Measurements from ENCODE around the gene JMJD1C.
A peak's percentile ranks its signal among the peaks of the same experiment; 100 is the strongest.
"Not testable (repeated sequence)": the region's sequence is repeated elsewhere in the genome, so short reads cannot be mapped to it uniquely, and the experiment has no call there.

Gene JMJD1C

GRCh38 chr10:63465293-63466143 lies at the start of gene JMJD1C:
Gene JMJD1C, minus strand, starts transcription at chr10:63465977. Its CDS starts 315 bp downstream, at chr10:63465662.
- DNase-seq (ENCODE audit: low read depth), result peak; percentile 22

- no peak for DNase-seq (ENCODE audit: low read depth)
Observed at GRCh38 chr10:63515002-63515763, 49.4 kb upstream of the JMJD1C start.

GRCh38 chr10:63506554-63506953 lies 40.8 kb upstream of the JMJD1C start:
- DNase-seq (ENCODE audit: low read depth), result no peak

GRCh38 chr10:63505562-63505961 lies 39.8 kb upstream of the JMJD1C start:
- DNase-seq (ENCODE audit: low read depth), result no peak

- DNase-seq (ENCODE audit: low read depth), result no peak
Observed at GRCh38 chr10:63504145-63504881, 38.5 kb upstream of the JMJD1C start.

GRCh38 chr10:63503395-63503794 lies 37.6 kb upstream of the JMJD1C start:
- no peak for DNase-seq (ENCODE audit: low read depth)

GRCh38 chr10:63502832-63503231 lies 37.1 kb upstream of the JMJD1C start:
- no peak for DNase-seq (ENCODE audit: low read depth)

- DNase-seq (ENCODE audit: low read depth), result no peak
Observed at GRCh38 chr10:63501954-63502353, 36.2 kb upstream of the JMJD1C start.

- not testable (repeated sequence) for DNase-seq (ENCODE audit: low read depth)
Observed at GRCh38 chr10:63500551-63500950, 34.8 kb upstream of the JMJD1C start.

GRCh38 chr10:63498665-63499064 lies 32.9 kb upstream of the JMJD1C start:
- DNase-seq (ENCODE audit: low read depth), result no peak

GRCh38 chr10:63497321-63497720 lies 31.5 kb upstream of the JMJD1C start:
- no peak for DNase-seq (ENCODE audit: low read depth)

GRCh38 chr10:63496561-63496960 lies 30.8 kb upstream of the JMJD1C start:
- no peak for DNase-seq (ENCODE audit: low read depth)

- DNase-seq (ENCODE audit: low read depth), result no peak
Observed at GRCh38 chr10:63494951-63495350, 29.2 kb upstream of the JMJD1C start.

GRCh38 chr10:63493004-63493403 lies 27.2 kb upstream of the JMJD1C start:
- DNase-seq (ENCODE audit: low read depth), result no peak

GRCh38 chr10:63492317-63492690 lies 26.5 kb upstream of the JMJD1C start:
- DNase-seq (ENCODE audit: low read depth), result not testable (repeated sequence)

GRCh38 chr10:63491588-63492316 lies 26.0 kb upstream of the JMJD1C start:
- no peak for DNase-seq (ENCODE audit: low read depth)

GRCh38 chr10:63489838-63490237 lies 24.1 kb upstream of the JMJD1C start:
- DNase-seq (ENCODE audit: low read depth), result no peak

- no peak for DNase-seq (ENCODE audit: low read depth)
Observed at GRCh38 chr10:63487990-63488389, 22.2 kb upstream of the JMJD1C start.

- DNase-seq (ENCODE audit: low read depth), result no peak
Observed at GRCh38 chr10:63483983-63484382, 18.2 kb upstream of the JMJD1C start.

- DNase-seq (ENCODE audit: low read depth), result no peak
Observed at GRCh38 chr10:63481815-63482421, 16.1 kb upstream of the JMJD1C start.

GRCh38 chr10:63480237-63480636 lies 14.5 kb upstream of the JMJD1C start:
- DNase-seq (ENCODE audit: low read depth), result no peak
